Measurements from ENCODE around the gene GPR17.

DNA sequence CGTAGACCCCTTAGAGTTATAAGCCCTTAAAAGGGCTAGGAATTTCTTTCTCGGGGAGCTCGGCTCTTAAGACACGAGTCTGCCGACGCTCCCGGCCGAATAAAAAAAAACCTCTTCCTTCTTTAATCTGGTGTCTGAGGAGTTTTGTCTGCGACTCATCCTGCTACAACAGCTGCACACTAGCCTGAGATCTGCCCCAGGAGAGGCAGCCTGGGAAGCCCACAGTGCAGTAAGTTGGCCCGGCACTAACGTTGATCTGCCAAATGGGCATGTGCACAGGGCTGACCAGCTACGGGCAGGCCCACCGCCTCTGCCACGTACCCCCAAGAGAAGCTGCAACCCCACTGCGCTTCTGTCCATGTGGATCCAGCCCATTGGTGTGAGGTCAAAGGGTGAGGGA, 37.8 kb downstream of the GPR17 start:
- TF ChIP-seq, protein P1, sequence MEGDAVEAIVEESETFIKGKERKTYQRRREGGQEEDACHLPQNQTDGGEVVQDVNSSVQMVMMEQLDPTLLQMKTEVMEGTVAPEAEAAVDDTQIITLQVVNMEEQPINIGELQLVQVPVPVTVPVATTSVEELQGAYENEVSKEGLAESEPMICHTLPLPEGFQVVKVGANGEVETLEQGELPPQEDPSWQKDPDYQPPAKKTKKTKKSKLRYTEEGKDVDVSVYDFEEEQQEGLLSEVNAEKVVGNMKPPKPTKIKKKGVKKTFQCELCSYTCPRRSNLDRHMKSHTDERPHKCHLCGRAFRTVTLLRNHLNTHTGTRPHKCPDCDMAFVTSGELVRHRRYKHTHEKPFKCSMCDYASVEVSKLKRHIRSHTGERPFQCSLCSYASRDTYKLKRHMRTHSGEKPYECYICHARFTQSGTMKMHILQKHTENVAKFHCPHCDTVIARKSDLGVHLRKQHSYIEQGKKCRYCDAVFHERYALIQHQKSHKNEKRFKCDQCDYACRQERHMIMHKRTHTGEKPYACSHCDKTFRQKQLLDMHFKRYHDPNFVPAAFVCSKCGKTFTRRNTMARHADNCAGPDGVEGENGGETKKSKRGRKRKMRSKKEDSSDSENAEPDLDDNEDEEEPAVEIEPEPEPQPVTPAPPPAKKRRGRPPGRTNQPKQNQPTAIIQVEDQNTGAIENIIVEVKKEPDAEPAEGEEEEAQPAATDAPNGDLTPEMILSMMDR (conservative IDR thresholded peaks at IDR 0.05 in 1 of 2, IDR thresholded peaks at IDR 0.05 in 1 of 2; ENCODE audit: low read depth in 1 of 2, low read length in 2 of 2) = no peak
- no peak for TF ChIP-seq EZH2 (IDR thresholded peaks at IDR 0.05; ENCODE audit: low read length, missing control alignments)
